GM13977 (cell line): Measurements from ENCODE around the gene SUSD1.

Experiments used
- DNase-seq: peaks from one replicate; pipeline ENCODE4 v3.0.0; 2012; ENCODE audit warnings: low spot score
- CTCF ChIP-seq: IDR thresholded peaks from 2 replicates; pipeline ENCODE4 v1.5.1; 2012; ENCODE audit warnings: mild to moderate bottlenecking, control low read depth; ENCODE audit not compliant: insufficient read depth; ENCODE audit errors: extremely low read depth, missing control alignments
- in situ Hi-C: fragments of 300-500 bp; cut with MboI; formaldehyde crosslinking; loops from one replicate; pipeline ENCODE4 v1.12.0; 2022; ENCODE audit warnings: low sequenced_read_pairs, low pct_unique_long_range_greater_than_20kb, mixed read lengths, inconsistent platforms; ENCODE audit not compliant: unreplicated experiment

The SUSD1 gene

DNA sequence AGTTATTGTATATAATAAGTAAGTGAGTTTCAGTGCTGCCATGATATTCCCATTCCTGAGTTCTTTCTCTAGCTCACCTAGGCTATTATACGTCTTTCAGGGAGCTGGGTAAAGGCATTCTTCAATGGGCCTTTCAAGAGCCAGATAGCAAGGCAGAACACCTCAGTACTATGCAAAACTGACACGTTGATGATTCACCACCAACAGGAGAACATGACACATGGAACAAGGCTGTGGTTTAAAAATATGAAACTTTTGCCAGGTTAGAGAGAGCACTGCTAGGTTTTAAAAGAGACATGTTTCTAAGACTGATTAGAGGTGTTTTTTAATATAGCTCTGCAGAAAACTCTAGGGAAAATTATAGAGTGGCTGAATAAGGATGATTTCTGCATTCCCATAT lies 182.6 kb downstream of the SUSD1 start:
- TF ChIP-seq CTCF, result no peak
- DNase-seq, result peak; percentile 51

DNA sequence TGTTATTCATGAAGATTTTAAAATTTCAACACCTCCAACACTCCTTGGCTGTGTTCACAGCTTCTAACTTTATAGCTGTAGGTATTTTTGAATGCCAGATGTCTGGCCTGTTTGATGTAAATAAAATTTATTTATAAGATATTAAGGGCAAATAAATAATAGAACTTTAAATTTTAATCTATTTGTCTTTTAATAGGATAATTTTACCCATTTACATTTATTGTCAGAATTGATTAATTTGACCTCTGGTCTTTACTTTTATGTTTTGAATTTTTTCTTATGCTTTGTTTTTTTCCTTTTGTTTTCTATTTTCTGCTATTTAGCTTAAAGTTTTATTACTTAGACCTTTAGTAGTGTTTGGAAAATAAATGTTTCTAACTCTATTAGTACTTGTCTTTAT lies 183.9 kb downstream of the SUSD1 start:
- in situ Hi-C loops, result no loop called here
- DNase-seq, result no peak
- TF ChIP-seq CTCF, result no peak

More for the DNA sequence above, 182.6 kb downstream of the SUSD1 start:
- in situ Hi-C loops, result no loop called here
